DMS 273 treated with DMSO at 0.1 percent for 48 hours (cell line): ENCODE data around the gene DNAH17.

Experiments
- DNase-seq: peaks from one replicate; lab custom pipeline; 2025; lab: John Stamatoyannopoulos, UW

Gene DNAH17, protein sequence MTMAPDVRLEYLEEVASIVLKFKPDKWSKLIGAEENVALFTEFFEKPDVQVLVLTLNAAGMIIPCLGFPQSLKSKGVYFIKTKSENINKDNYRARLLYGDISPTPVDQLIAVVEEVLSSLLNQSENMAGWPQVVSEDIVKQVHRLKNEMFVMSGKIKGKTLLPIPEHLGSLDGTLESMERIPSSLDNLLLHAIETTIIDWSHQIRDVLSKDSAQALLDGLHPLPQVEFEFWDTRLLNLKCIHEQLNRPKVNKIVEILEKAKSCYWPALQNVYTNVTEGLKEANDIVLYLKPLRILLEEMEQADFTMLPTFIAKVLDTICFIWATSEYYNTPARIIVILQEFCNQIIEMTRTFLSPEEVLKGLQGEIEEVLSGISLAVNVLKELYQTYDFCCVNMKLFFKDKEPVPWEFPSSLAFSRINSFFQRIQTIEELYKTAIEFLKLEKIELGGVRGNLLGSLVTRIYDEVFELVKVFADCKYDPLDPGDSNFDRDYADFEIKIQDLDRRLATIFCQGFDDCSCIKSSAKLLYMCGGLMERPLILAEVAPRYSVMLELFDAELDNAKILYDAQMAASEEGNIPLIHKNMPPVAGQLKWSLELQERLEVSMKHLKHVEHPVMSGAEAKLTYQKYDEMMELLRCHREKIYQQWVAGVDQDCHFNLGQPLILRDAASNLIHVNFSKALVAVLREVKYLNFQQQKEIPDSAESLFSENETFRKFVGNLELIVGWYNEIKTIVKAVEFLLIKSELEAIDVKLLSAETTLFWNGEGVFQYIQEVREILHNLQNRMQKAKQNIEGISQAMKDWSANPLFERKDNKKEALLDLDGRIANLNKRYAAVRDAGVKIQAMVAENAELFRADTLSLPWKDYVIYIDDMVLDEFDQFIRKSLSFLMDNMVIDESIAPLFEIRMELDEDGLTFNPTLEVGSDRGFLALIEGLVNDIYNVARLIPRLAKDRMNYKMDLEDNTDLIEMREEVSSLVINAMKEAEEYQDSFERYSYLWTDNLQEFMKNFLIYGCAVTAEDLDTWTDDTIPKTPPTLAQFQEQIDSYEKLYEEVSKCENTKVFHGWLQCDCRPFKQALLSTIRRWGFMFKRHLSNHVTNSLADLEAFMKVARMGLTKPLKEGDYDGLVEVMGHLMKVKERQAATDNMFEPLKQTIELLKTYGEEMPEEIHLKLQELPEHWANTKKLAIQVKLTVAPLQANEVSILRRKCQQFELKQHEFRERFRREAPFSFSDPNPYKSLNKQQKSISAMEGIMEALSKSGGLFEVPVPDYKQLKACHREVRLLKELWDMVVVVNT (N-terminal part only)

DNA sequence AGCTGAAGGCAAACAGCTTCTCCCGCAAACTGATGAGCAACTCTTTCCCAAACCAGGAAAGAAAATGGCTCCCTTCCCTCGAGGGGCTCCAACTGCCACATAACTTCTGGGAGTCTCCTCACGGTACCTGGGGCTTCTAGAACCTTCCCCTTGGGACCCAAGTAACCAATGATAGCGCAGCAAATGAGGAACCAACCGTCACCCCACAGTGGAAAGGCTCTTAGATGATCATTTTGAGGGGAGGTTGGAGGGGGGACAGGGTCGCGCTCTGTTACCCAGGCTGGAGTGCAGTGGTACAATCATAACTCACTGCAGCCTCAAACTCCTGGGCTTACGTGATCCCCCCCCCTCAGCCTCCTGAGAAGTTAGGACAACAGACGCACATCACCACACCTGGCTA is at the start of gene DNAH17:
TSS of gene DNAH17 (minus strand) at position 101 of the 400 bp plus-strand sequence. CDS start 2,339 bp downstream, outside the sequence.
- no peak for DNase-seq

DNA sequence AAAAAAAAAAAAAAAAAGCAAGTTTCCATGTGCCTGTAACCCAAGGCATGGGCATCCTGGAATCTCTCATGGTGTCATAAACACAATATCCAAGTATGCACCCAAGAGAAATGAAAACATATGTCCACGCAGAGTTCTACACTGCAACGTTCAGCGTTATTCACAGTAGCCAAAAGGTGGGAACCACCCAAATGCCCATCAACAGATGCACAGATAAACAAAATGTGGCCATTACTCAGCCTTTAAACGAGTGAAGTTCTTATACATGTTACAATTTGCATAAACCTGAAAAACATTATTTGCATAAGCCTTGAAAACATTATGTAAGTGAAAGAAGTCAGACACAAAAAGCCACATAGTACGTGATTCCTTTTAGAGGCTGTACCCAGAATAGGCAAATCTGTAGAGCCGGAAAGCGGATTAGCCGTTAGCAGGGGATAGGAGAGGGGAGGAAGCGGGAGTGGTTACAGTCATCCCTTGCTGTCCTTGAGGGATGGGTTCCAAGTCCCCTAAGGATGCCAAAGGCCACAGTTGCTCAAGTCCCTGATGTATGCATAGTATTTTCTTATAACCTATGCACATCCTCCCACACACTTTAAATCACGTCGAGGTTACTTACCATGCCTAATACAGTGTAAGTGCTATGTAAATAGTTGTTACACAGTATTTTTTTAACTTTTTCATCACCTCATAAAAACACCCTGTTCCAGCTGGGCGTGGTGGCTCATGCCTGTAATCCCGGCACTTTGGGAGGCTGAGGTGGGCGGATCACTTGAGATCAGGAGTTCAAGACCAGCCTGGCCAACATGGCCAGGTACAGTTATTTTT is 47.3 kb upstream of the DNAH17 start:
- DNase-seq, result no peak

DNA sequence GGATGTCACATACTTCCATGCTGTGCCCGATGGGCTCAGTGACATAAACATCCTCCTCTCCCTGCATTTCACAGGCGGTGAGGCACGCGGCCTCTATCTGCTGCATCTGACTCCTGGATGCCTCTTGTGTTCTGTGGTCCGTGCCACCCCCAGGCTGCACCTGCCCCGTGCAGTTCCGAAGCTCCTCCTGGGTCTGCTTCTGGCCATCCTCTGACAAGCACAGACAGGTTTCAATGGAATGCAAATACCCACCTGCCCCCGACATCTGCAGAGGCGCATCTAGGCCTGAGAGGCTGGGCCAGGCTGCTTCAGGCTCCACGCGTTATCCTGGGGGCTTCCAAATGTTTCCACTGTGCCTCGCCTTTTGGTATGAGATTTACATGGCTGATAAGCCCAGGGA is 46.3 kb upstream of the DNAH17 start:
- DNase-seq, result no peak

DNA sequence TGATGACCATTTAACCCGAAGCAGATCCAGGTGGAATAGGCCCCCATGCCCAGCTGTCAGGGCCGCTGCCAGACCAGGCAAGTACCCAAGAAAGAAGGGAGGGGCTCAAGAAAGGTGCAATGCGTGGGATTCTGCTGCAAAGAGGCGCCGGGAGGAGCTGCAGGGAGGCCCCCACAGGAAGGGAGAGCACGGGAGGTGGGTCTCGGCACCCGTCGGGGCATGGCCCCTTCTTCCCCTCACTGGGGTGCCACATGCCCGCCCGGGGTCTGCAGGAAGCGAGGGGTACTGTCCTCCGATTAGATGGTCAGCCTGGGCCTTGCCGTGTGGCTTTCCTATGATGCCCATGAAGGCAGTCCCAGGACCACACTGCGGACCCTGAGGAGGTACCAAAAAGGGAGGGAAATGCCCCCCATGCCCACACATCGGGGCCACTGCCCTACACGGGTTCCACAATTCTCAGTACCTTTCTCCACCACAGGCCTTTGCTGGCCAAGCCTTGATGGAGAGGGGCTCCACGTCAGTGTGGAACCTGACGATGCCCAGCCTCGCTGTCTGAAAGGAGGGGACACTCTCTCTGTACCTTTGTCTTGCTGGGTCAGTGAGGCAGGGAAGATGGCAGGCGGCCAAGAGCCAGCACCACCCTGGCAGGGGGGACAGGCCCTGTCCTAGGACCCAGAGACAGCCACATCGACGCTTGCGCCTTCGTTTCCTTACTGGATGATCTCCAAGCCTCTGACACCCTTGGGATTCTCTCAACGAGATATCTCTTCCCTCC is 45.5 kb upstream of the DNAH17 start:
- DNase-seq, result no peak

DNA sequence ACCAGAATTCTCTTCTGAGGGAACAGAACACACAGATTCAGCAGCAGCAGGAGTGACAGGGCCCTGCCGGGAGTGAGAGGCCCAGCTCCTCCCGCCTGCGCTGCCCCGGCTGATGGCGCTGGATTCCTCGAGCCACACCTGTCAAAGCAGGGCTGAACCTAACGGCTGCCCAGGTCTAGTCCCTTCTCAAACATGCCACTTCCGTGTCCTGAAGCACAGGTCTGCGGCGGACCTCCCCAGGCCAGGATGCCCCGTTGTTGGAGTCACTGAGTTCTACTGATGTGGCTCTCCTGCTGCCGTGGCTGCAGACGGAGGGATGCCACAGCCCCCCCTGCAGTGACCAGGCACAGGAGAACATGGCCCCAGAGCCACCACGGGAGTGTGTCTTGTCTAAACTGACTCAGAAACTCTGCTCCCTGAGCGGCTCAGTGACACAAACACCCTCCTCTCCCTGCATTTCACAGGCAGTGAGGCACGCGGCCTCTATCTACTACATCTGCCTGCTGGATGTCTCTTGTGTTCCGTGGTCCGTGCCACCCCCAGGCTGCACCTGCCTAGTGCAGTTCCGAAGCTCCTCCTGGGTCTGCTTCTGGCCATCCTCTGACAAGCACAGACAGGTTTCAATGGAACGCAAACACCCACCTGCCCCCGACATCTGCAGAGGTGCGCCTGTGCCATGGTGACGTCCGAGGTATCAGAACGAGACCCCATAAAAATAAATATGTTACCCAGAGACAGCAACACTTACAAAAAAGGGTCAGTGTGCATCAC is 44.7 kb upstream of the DNAH17 start:
- no peak for DNase-seq

DNA sequence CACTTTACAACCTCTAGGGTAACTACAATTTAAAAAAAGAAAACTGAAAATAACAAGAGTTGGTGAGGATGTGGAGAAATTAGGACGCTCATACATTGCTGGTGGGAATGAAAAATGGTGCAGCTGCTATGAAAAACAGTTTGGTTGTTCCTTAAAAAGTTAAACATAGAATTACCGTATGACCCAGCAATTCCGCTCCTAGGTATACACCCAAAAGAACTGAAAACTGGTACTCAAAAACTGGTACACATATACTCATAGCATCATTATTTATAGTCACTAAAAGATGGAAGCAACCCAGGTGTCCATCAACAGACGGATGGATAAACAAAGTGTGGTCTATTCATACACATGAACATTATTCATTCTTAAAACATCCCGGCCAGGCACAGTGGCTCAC is 42.9 kb upstream of the DNAH17 start:
- DNase-seq, result no peak

DNA sequence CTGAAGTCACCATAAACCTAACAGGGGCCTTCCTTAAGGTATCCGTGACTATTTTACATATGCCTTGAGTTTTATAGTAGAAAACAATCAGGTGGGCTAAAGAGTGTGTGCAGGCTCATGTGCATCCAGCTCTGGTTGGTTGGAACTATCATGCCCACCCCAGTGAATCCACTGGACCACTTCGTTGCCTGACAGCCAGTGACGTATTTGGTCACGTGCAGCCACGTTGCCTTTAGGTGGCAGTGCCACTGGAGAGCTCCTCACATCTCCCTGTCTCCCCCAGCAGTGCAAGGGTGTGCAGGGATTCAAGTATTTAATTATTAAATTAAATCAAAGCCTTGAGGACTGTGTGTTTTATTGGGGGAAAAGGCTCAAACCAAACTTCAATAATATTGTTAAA is 42.1 kb upstream of the DNAH17 start:
- no peak for DNase-seq

DNA sequence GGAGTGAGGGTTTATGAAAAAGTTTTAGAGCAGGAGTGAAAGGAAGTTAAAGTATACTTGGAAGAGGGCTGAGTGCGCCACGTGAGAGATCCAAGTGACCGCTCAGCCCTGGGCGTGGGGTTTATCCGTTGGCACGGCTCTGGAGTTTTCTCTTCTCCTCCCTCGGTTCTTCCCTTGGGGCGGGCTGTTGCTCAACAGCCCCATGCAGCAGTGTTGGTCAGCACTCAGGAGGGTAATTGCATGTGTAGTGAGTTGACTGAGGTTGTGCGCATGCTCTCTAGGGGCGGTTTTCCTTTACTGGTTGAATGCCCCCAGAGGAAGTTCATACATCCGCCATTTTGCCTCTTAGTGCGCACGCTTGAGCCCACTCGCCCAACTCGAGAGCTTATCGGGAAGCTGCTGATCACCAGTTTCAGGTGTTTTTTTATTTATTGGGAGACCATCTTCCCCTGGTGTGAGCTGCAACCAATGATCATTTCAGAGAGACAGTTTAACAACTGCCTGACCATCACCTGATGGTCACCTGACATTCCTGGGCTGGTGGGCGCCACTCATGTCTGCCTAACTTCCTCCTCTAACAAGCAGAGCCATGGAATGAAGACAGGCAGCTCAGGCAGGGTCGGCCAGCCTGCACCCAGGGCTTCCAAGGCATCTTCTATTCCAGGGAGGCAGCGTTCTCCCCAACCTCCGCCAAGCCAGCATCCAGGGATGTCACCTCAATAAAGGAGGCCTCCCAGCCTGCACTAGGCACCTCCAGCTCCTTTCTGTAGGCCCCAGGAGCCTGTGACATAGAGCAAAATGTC is 41.3 kb upstream of the DNAH17 start:
- no peak for DNase-seq

DNA sequence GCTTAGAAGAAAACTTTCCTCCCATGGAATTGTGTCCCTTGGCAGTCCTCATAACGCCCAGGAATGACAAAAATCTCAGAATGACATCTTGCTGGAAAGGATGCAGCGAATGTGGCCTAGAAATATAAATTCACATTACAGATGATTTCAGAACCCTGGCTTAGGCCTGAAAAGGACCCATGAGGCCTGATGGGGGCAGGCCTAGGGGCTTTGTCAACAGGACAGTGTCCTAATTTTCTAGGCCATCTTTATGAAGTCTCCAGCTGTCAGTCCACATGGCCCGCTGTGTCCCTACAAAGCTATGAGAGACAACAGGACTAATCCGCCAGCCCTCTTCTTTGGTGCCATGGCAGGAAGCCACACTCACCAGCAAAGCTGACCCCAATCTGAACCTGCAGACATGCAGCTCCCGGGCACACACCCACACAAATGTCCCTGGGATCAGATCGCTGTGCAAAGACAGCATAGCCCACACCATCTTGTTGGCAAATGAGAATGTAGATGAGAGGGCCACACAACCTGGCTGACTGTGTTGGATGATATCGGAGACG is 40.4 kb upstream of the DNAH17 start:
- DNase-seq, result peak; percentile 40

DNA sequence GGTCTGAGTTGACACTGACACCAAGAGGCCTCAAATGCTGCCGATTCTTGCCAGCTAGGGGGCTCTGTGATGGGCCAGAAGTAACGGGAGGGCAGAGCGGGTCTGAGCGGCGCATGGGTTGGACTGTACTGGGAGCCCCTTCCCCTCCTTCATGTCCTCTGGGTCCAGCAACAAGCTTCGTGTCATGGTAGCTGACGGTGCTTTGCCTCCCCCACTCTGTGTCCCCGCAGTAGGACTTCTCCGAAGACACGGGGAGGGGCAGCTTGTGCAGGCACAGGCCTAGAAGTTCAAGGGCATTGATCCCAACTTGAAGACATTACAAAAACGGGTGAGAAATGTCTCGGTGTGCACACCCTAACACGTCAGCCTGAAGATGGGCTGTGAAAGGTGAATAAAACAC is 39.8 kb upstream of the DNAH17 start:
- DNase-seq, result no peak

DNA sequence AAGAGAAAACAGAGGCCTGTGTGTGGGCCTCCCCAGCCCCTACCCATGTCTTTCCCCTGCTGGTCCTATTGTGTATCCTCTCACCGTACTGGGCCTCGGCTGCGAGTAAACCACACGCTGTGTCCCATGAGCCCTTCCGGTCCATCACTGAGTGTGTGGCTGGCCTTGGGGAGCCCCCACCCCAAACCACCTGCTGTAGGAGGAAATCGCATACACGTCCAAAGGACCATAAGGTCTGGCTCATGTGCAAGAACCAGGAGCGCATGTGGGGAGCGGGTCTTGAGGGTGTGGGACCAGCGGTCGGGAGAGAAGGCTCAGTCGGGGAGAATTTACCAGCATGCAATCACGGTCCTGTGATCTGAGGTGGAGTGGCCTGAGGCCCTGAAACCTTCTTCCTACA is 38.4 kb upstream of the DNAH17 start:
- DNase-seq, result no peak

DNA sequence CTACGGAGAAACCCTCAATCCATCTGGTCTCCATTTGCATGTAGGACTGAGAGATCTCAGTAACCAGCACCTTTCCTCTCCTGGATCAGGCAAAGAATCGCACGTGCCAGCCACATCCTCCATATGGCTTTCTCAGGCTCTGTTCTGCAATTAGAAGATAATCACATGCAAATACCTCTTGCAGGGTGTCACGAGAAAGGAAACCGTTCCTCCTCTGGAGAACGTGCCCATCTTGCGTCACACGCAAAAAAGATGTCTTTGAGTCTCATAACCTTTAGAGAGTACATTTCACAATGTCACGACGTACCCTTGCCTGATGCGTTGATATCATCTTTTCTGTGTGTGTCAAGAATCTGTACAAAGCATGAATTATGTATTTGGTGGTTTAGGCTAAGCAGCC is 36.2 kb upstream of the DNAH17 start:
- no peak for DNase-seq

DNA sequence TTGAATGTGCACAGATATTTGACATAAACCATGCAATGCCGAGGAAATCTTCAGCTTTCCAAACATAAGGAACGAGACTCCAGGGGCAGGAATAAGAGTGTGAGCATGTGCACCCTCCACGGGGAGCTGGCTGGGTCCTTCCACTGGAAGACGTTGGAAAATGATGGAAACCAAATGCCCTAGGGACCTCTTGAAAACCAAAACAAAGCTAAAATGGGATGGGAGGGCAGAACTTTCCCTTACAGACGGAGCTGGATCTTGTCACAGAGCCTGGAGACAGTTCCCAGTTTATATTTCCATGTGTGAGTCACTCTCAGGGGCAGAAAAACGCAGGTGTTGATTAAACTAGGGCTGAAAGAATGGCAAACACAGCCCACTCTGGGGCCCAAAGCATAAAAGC is 34.4 kb upstream of the DNAH17 start:
- no peak for DNase-seq

DNA sequence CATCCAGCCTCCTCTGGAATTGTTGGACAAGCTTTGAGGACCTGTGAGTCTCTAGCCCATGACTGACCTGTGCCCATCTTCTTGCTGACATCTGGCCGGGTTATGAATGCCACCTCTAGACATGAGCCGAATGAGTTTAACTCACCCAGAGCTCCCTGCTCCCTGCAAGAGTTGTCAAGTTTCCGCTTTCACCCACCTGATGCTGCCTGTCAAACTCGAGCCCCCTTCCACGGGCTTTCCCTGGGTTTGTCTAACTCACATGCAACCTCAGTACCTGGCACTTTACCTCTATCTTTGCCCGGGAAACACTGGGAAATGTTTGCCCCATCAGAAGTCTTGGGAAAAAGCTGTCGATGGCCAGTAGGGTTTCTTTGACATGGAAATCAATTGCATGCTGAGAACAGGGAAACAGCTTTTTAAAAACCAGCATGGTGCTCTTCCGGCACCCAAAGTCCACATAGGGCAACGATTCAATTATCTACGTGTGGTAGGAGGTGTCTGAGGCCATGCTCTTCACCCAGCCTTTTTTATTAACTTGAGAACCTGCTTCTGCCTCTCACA is 33.8 kb upstream of the DNAH17 start:
- DNase-seq, result no peak

DNA sequence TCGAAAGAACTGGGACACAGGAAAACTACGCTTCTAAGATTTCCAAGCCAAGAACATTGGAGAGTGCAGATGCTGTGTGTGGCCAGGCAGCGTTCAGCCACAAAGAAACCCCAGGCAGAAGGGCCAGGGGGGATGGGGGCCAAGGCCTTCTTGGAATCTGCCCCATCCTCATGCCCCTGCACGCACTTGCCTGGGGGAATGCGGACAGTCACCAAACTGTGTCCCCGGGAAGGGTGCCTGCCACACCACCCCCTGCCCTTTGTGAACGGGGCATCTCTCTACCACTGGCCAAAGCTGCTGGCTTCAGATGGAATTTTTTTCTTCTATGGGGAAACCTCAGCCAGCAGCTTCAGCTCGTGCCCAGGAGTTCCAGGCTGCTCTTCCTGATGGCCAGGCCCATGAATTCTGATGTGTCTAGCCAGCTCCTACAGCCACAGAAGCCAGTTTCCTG is 32.0 kb upstream of the DNAH17 start:
- DNase-seq, result no peak

DNA sequence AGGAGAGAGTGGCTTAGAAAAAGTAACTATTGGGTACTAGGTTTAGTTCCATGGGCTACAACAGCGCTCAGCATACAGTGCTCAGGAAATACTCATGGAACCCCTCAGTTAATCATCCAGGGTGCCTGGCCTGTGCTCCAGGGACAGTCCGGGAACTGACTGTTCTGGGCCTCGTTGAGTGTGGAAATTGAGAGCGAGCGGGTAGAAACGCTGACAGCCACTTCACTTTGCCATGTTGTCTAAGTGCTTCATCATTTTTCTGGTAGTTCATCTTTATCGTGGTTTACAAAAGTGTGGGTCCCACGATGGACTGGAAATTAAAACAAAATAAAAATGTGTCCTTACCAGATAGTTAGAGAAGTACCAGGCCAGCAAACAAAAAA is 31.6 kb upstream of the DNAH17 start:
- DNase-seq, result no peak

DNA sequence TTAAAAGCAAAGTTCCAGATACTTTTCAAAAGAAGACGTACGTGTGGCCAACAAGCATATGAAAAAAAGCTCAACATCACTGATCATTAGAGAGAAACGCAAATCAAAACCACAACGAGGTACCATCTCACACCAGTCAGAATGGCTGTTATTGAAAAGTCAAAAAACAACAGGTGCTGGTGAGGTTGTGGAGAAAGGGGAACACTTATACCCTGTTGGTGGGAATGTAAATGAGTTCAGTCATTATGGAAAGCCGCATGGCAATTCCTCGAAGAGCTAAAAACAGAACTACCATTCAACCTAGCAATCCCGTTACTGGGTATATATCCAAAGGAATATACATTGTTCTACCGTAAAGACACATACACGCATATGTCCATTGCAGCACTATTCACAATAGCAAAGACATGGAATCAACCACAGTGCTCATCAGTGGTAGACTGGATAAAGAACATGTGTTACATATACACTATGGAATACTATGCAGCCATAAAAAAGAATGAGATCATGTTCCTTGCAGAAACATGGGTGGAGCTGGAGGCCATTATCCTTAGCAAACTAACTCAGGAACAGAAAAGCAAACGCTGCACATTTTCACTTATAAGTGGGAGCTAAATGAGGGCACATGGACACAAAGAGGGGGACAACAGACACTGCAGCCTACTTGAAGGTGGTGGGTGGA is 31.1 kb upstream of the DNAH17 start:
- DNase-seq, result no peak

DNA sequence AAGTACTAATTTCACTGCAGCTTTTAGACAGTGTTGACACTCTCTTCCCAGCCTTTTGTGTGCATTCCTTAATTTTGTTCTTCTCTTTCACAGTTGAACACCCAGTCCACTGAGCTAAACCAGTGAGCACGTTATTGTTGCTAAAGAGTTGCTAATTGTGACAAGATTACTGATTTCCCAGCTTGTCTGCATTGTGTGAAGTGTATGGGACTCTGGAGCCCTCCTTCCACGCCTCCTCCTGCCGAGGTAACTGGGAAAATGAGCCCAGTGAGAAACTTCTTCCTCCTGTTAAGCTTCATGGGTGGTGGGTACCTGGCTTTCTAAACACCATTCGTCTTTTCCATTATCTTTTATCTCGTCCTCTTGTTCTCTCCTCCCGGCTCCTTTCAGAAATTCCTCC is 29.8 kb upstream of the DNAH17 start:
- DNase-seq, result no peak
